Skeletal muscle tissue (tissue), 4 donors: ENCODE results near the gene USH2A. TPM values are rescaled to one million over a fixed set of nuclear protein-coding genes. Genes with fewer than 3 reads are reported as not detected.

Experiments used
- H3K27ac ChIP-seq: one replicate; pipeline ENCODE4 v1.7.0; 2013; ENCODE audit warnings: mild to moderate bottlenecking, low read depth, low read length, inconsistent platforms
- H3K27me3 ChIP-seq, 3 donors: one replicate each; pipeline ENCODE4 v1.7.0; 2013; ENCODE audit warnings: low read length in 3 of 3; ENCODE audit not compliant: control insufficient read depth in 3 of 3, insufficient read depth in 3 of 3
- H3K36me3 ChIP-seq, 3 donors: one replicate each; pipeline ENCODE4 v1.7.0; 2013; ENCODE audit warnings: low read length in 3 of 3; ENCODE audit not compliant: control insufficient read depth in 3 of 3, insufficient read depth in 3 of 3
- H3K4me1 ChIP-seq, 3 donors: one replicate each; pipeline ENCODE4 v1.7.0; 2013; ENCODE audit warnings: low read length in 3 of 3, mild to moderate bottlenecking in 3 of 3; ENCODE audit not compliant: control insufficient read depth in 3 of 3, insufficient read depth in 3 of 3
- H3K4me3 ChIP-seq, 3 donors: one replicate each; pipeline ENCODE4 v1.7.0; 2013; ENCODE audit warnings: low read length in 3 of 3
- H3K9ac ChIP-seq, 3 donors: one replicate each; pipeline ENCODE4 v1.7.0; 2013; ENCODE audit warnings: low read length in 3 of 3, mild to moderate bottlenecking in 3 of 3, moderate library complexity in 2 of 3, low read depth in 1 of 3
- H3K9me3 ChIP-seq, 3 donors: one replicate each; pipeline ENCODE4 v1.7.0; 2013; ENCODE audit warnings: low read length in 3 of 3; ENCODE audit not compliant: control insufficient read depth in 3 of 3
- total RNA-seq: library from RNA; depleted of rRNA; stranded (reverse); fragments of >200 nt; gene quantifications from one replicate; pipeline ENCODE4 v1.2.3, GENCODE V29; 2014
- donor health status: Osteomylitis.

USH2A gene
- total RNA-seq, 1 donor from 2014 or later, result 0.52 TPM

- Histone ChIP-seq H3K4me1 (no peaks in the 10 kb centered on the region), H3K4me3 (no peak overlapping the region), H3K9ac (no peak overlapping the region), H3K9me3 (no peaks in the 10 kb centered on the region), H3K36me3 (no peaks in the 10 kb centered on the region), H3K27ac (no peak overlapping the region), H3K27me3 (no peaks in the 10 kb centered on the region)
These were observed 755.5 kb downstream of the USH2A start for GRCh38 chr1:215667761-215668160.

DNA sequence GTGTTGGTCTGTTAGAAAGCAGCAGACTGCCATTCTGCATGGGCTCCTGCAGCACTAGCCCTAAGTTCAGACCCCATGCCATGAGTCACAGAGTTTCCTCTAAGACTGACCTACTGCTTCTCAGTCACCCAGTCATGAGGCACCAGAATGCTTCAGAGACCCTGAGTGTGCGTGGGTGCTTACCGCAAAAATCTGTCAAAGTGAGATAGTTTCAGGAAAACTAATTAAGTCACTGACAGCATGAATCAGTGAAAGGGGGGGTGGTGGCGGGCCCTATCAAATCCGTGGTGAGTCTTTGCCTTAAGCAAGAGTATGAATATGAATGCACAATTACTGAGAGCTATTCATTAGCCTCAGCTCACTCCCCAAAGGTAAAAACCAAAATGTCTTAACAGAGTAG, 758.0 kb downstream of the USH2A start:
- Histone ChIP-seq H3K9me3 (no peaks in the 10 kb centered on the region), H3K9ac (no peak overlapping the region), H3K4me3 (no peak overlapping the region), H3K36me3 (no peaks in the 10 kb centered on the region), H3K27ac (no peak overlapping the region), H3K4me1 (no peaks in the 10 kb centered on the region), H3K27me3 (no peaks in the 10 kb centered on the region)

GRCh38 chr1:215661033-215661432, 762.2 kb downstream of the USH2A start:
- no peaks in the 10 kb centered on the region for H3K9me3 ChIP-seq
- no peak overlapping the region for H3K9ac ChIP-seq
- H3K27ac ChIP-seq, result no peak overlapping the region
- no peak overlapping the region for H3K4me3 ChIP-seq
- H3K4me1 ChIP-seq, result no peaks in the 10 kb centered on the region
- no peaks in the 10 kb centered on the region for H3K27me3 ChIP-seq
- H3K36me3 ChIP-seq, result no peaks in the 10 kb centered on the region

- no peak overlapping the region for H3K27ac ChIP-seq
- no peaks in the 10 kb centered on the region for H3K36me3 ChIP-seq
These were observed 763.0 kb downstream of the USH2A start for GRCh38 chr1:215660259-215660658.

DNA sequence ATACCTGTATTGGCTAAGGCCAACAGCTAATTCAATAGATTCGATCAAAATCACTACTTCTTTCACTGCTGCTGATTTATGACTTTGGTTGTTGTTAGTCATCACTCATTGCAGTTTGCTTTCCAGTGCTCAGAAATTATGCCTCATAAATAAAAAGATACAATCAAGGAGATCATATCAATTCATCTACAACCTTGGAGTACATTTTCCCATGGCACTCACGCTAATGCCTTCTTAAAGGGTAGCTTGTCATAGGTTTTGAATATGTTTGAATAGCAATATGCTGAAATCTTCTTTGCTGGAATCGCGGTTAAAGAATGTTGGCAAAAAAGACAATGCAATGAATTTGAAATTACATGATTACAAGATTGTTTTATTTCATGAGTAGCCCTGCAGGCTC, 766.2 kb downstream of the USH2A start:
- H3K27me3 ChIP-seq, result no peaks in the 10 kb centered on the region
- H3K4me1 ChIP-seq, result no peaks in the 10 kb centered on the region
- no peak overlapping the region for H3K9ac ChIP-seq
- H3K27ac ChIP-seq, result no peak overlapping the region
- no peaks in the 10 kb centered on the region for H3K9me3 ChIP-seq
- no peak overlapping the region for H3K4me3 ChIP-seq
- no peaks in the 10 kb centered on the region for H3K36me3 ChIP-seq

More at GRCh38 chr1:215660259-215660658, 763.0 kb downstream of the USH2A start:
- Histone ChIP-seq H3K9me3 (no peaks in the 10 kb centered on the region), H3K27me3 (no peaks in the 10 kb centered on the region), H3K9ac (no peak overlapping the region), H3K4me1 (no peaks in the 10 kb centered on the region), H3K4me3 (no peak overlapping the region)

DNA sequence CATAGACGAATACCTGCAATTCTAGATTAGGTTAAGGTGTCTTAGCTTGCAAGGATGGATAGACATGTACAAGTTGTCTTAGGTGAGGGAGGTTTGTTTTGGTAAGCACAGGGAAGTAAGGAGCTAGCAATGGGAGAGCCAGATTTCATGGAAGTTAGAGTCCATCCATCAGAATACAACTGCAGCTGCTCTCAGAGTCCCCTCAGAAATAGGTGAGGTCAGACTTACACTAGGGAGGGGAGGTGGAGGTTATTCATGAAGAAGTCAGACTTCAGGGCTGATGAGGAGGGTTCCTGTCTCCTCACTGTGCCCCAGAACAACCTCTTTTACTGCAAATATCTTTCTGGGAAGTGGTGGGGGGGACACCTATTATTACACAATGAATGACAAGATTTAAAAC, 770.9 kb downstream of the USH2A start:
- Histone ChIP-seq H3K4me3 (no peak overlapping the region), H3K36me3 (no peaks in the 10 kb centered on the region), H3K4me1 (no peaks in the 10 kb centered on the region), H3K9ac (no peak overlapping the region), H3K27me3 (no peaks in the 10 kb centered on the region), H3K27ac (no peak overlapping the region), H3K9me3 (no peaks in the 10 kb centered on the region)

- no peaks in the 10 kb centered on the region for H3K4me1 ChIP-seq
- H3K9me3 ChIP-seq, result no peaks in the 10 kb centered on the region
- no peaks in the 10 kb centered on the region for H3K27me3 ChIP-seq
- no peak overlapping the region for H3K27ac ChIP-seq
- H3K9ac ChIP-seq, result no peak overlapping the region
- H3K36me3 ChIP-seq, result no peaks in the 10 kb centered on the region
- no peak overlapping the region for H3K4me3 ChIP-seq
These were observed 771.4 kb downstream of the USH2A start for GRCh38 chr1:215651867-215652266.

- no peaks in the 10 kb centered on the region for H3K36me3 ChIP-seq
- H3K27me3 ChIP-seq, result no peaks in the 10 kb centered on the region
- no peak overlapping the region for H3K4me3 ChIP-seq
- H3K9ac ChIP-seq, result no peak overlapping the region
- H3K4me1 ChIP-seq, result no peaks in the 10 kb centered on the region
- H3K9me3 ChIP-seq, result no peaks in the 10 kb centered on the region
- no peak overlapping the region for H3K27ac ChIP-seq
These were observed 772.6 kb downstream of the USH2A start for GRCh38 chr1:215650446-215651149.

DNA sequence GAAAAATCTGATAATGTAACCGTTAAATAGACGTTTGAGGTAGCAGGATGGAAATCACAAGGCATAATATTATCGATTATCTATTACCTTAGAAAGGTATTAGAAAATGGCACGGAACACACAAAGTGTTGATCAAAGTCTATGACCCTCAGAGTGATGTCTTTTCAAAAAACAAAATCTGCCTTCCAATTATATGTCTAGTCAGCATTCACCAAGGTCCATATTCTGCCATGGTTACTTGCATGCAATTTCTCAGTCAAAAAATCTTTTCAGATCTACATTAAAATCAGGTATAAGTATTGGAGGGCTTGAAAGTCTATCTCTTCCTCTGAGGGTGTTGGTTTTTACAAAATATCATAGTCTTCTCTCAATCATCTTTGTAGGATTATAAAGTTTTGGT, 774.3 kb downstream of the USH2A start:
- H3K9me3 ChIP-seq, result no peaks in the 10 kb centered on the region
- H3K27ac ChIP-seq, result no peak overlapping the region
- no peaks in the 10 kb centered on the region for H3K36me3 ChIP-seq
- H3K27me3 ChIP-seq, result no peaks in the 10 kb centered on the region
- H3K4me1 ChIP-seq, result no peaks in the 10 kb centered on the region
- H3K4me3 ChIP-seq, result no peak overlapping the region
- H3K9ac ChIP-seq, result no peak overlapping the region

DNA sequence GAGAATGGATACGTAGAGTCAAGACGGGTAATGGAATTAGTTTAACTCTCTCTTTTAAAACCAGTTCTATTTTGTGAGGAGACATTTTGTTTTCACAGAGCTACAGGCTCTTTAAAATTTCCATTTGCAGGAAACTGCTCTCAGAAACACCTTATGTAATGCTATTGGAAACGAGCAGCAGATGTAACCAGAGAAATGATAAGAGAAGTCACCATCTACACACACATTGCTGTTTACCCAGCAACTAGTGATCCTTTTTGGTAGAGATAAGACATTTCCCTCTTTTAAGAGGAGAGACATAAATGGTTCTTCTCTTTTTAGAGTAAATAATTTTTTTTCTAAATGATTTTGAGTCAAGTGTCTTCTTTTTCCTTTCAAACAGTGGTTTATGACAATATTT, 775.5 kb downstream of the USH2A start:
- H3K9ac ChIP-seq, result no peak overlapping the region
- no peaks in the 10 kb centered on the region for H3K36me3 ChIP-seq
- no peaks in the 10 kb centered on the region for H3K9me3 ChIP-seq
- no peaks in the 10 kb centered on the region for H3K27me3 ChIP-seq
- no peak overlapping the region for H3K27ac ChIP-seq
- no peak overlapping the region for H3K4me3 ChIP-seq
- H3K4me1 ChIP-seq, result no peaks in the 10 kb centered on the region
